Tongue (tissue), 2 donors: ENCODE results near the gene OR1C1. TPM values are rescaled to one million over a fixed set of nuclear protein-coding genes. Genes with fewer than 3 reads are reported as not detected.
"Not testable (repeated sequence)": the region's sequence is repeated elsewhere in the genome, so short reads cannot be mapped to it uniquely, and the experiment has no call there.

Experiments used
- DNase-seq: peaks from one replicate; pipeline ENCODE4 v3.0.0-alpha.2; 2015
- total RNA-seq: library from RNA; depleted of rRNA; stranded (reverse); fragments of >200 nt; gene quantifications from one replicate; pipeline ENCODE4 v1.2.3, GENCODE V29; 2014

The OR1C1 gene
- not detected for total RNA-seq

GRCh38 chr1:247760456-247760855 is at the start of gene OR1C1:
OR1C1 (minus strand) TSS chr1:247760556; CDS start chr1:247758406, 2,150 bp downstream.
- DNase-seq: no peak

- no peak for DNase-seq
Measured at GRCh38 chr1:247797518-247797917, 37.2 kb upstream of the OR1C1 start.

- no peak for DNase-seq
Measured at GRCh38 chr1:247769603-247770002, 9.2 kb upstream of the OR1C1 start.

GRCh38 chr1:247754311-247754710 is 6.0 kb downstream of the OR1C1 start:
- not testable (repeated sequence) for DNase-seq

GRCh38 chr1:247749870-247750269 is 10.5 kb downstream of the OR1C1 start:
- no peak for DNase-seq

- DNase-seq: no peak
Measured at GRCh38 chr1:247748041-247748440, 12.3 kb downstream of the OR1C1 start, which contains the start of gene OR14A2. OR14A2 (minus strand) TSS chr1:247748141.

- DNase-seq: no peak
Measured at GRCh38 chr1:247747616-247748015, 12.7 kb downstream of the OR1C1 start.

GRCh38 chr1:247746391-247746935 is 13.9 kb downstream of the OR1C1 start:
- DNase-seq: peak; percentile 9

GRCh38 chr1:247742215-247742760 is 18.1 kb downstream of the OR1C1 start:
- DNase-seq: not testable (repeated sequence)

- DNase-seq: no peak
Measured at GRCh38 chr1:247741756-247742155, 18.6 kb downstream of the OR1C1 start.

- no peak for DNase-seq
Measured at GRCh38 chr1:247740721-247741120, 19.6 kb downstream of the OR1C1 start.

- DNase-seq: no peak
Measured at GRCh38 chr1:247738315-247738714, 22.0 kb downstream of the OR1C1 start, which contains the start of gene OR14K1. OR14K1 (plus strand) TSS chr1:247738615; CDS start chr1:247738615, 0 bp downstream.

GRCh38 chr1:247721222-247721621 is 39.1 kb downstream of the OR1C1 start:
- DNase-seq: no peak

GRCh38 chr1:247716546-247716945 is 43.8 kb downstream of the OR1C1 start, which contains the start of gene OR6F1:
OR6F1 (minus strand) TSS chr1:247716646; CDS start chr1:247712755, 3,891 bp downstream.
- DNase-seq: no peak

- no peak for DNase-seq
Measured at GRCh38 chr1:247713753-247714152, 46.6 kb downstream of the OR1C1 start.

- not testable (repeated sequence) for DNase-seq
Measured at GRCh38 chr1:247710681-247711080, 49.7 kb downstream of the OR1C1 start.

Other genes starting within 250 kb of the OR1C1 start
- not detected for gene OR2C3, start 224.1 kb downstream of the OR1C1 start, total RNA-seq
- gene GCSAML, start 211.4 kb downstream of the OR1C1 start, total RNA-seq: 0.72 TPM
- gene OR2G2, start 172.2 kb downstream of the OR1C1 start, total RNA-seq: not detected
- gene OR2G3, start 155.0 kb downstream of the OR1C1 start, total RNA-seq: not detected
- not detected for gene OR13G1, start 80.8 kb downstream of the OR1C1 start, total RNA-seq
- not detected for gene OR6F1, start 43.9 kb downstream of the OR1C1 start, total RNA-seq
- gene OR14K1, start 21.9 kb downstream of the OR1C1 start, total RNA-seq: not detected
- gene OR14A2, start 12.4 kb downstream of the OR1C1 start, total RNA-seq: not detected
- gene OR14A16, start 63.6 kb upstream of the OR1C1 start, total RNA-seq: not detected
- not detected for gene OR11L1, start 81.3 kb upstream of the OR1C1 start, total RNA-seq
- gene TRIM58, start 96.6 kb upstream of the OR1C1 start, total RNA-seq: 2.5 TPM
- 1.2 TPM for gene OR2W3, start 135.0 kb upstream of the OR1C1 start, total RNA-seq
- not detected for gene OR2T8, start 159.7 kb upstream of the OR1C1 start, total RNA-seq
- not detected for gene OR2AJ1, start 164.3 kb upstream of the OR1C1 start, total RNA-seq
- gene OR2L8, start 188.3 kb upstream of the OR1C1 start, total RNA-seq: not detected
- not detected for gene OR2AK2, start 204.7 kb upstream of the OR1C1 start, total RNA-seq